Measurements from ENCODE around the gene EYS.

EYS gene

DNA sequence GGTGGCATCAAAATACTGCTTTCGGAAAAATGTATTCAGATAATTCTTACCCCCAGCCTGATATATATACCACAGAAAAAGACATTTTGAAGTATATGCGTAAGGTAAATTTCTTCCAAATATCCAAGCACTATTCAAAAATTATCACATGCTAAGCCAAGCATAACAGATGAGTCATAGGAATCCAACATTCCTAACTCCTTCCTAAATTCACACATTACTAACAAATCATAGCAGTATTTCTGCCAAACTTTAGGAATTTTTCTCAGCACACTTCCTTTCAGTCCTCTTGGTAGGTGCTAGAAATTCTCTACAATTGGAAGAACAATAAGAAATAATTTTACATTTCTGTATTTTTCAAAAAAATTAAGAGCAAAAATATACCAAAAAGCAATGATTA lies 417.5 kb downstream of the EYS start:
- Histone ChIP-seq H3F3A (ENCODE audit: insufficient read depth, low read length) (no peaks in the 10 kb centered on the region), H3K4me2 (ENCODE audit: low read depth, low read length) (no peak overlapping the region), H2AFZ (ENCODE audit: low read length) (no peak overlapping the region), H3K9me3 (replicated peaks; ENCODE audit: insufficient read depth, low read length) (no peaks in the 10 kb centered on the region), H3K4me1 (ENCODE audit: low read length) (no peaks in the 10 kb centered on the region), H3K27me3 (replicated peaks; ENCODE audit: insufficient read depth, low read length) (no peaks in the 10 kb centered on the region), H4K20me1 (ENCODE audit: insufficient read depth, low read length) (no peaks in the 10 kb centered on the region), H3K9me2 (replicated peaks; ENCODE audit: insufficient read depth, low read length) (no peaks in the 10 kb centered on the region), H3K4me3 (ENCODE audit: low read length) (no peak overlapping the region), H3K36me3 (replicated peaks; ENCODE audit: insufficient read depth, low read length) (no peaks in the 10 kb centered on the region), H3K79me2 (ENCODE audit: low read length) (no peaks in the 10 kb centered on the region), H3K27ac (ENCODE audit: low read length) (no peak overlapping the region), H3K9ac (ENCODE audit: low read length) (no peak overlapping the region)
- no peak for TF ChIP-seq EZH2phosphoT487 (IDR thresholded peaks at IDR 0.05; ENCODE audit: low read length)
- TF ChIP-seq EZH2 (optimal IDR thresholded peaks at IDR 0.05; ENCODE audit: low read depth, low read length): no peak
- no peak for TF ChIP-seq CTCF (IDR thresholded peaks at IDR 0.05; ENCODE audit: low read length)
- no peak for DNase-seq

GRCh38 chr6:65285275-65285674 lies 421.8 kb downstream of the EYS start:
- TF ChIP-seq EZH2phosphoT487 (IDR thresholded peaks at IDR 0.05; ENCODE audit: low read length) (no peak), EZH2 (optimal IDR thresholded peaks at IDR 0.05; ENCODE audit: low read depth, low read length) (no peak), CTCF (IDR thresholded peaks at IDR 0.05; ENCODE audit: low read length) (no peak)
- no peaks in the 10 kb centered on the region for H3K9me3 ChIP-seq (replicated peaks; ENCODE audit: insufficient read depth, low read length)
- no peaks in the 10 kb centered on the region for H3K36me3 ChIP-seq (replicated peaks; ENCODE audit: insufficient read depth, low read length)
- H3K4me1 ChIP-seq (ENCODE audit: low read length): no peaks in the 10 kb centered on the region
- no peaks in the 10 kb centered on the region for H3K9me2 ChIP-seq (replicated peaks; ENCODE audit: insufficient read depth, low read length)
- H3K4me2 ChIP-seq (ENCODE audit: low read depth, low read length): no peak overlapping the region
- H3K27ac ChIP-seq (ENCODE audit: low read length): no peak overlapping the region
- H4K20me1 ChIP-seq (ENCODE audit: insufficient read depth, low read length): no peaks in the 10 kb centered on the region
- H3K4me3 ChIP-seq (ENCODE audit: low read length): no peak overlapping the region
- no peak for DNase-seq
- H3K79me2 ChIP-seq (ENCODE audit: low read length): no peaks in the 10 kb centered on the region
- H2AFZ ChIP-seq (ENCODE audit: low read length): no peak overlapping the region
- no peaks in the 10 kb centered on the region for H3F3A ChIP-seq (ENCODE audit: insufficient read depth, low read length)
- H3K9ac ChIP-seq (ENCODE audit: low read length): no peak overlapping the region
- no peaks in the 10 kb centered on the region for H3K27me3 ChIP-seq (replicated peaks; ENCODE audit: insufficient read depth, low read length)

GRCh38 chr6:65280060-65280459 lies 427.0 kb downstream of the EYS start:
- no peaks in the 10 kb centered on the region for H3K9me2 ChIP-seq (replicated peaks; ENCODE audit: insufficient read depth, low read length)
- H3F3A ChIP-seq (ENCODE audit: insufficient read depth, low read length): no peaks in the 10 kb centered on the region

More at GRCh38 chr6:65280060-65280459, 427.0 kb downstream of the EYS start:
- no peak for TF ChIP-seq EZH2phosphoT487 (IDR thresholded peaks at IDR 0.05; ENCODE audit: low read length)
- TF ChIP-seq EZH2 (optimal IDR thresholded peaks at IDR 0.05; ENCODE audit: low read depth, low read length): no peak
- no peak for TF ChIP-seq CTCF (IDR thresholded peaks at IDR 0.05; ENCODE audit: low read length)
- DNase-seq: no peak
- no peaks in the 10 kb centered on the region for H3K9me3 ChIP-seq (replicated peaks; ENCODE audit: insufficient read depth, low read length)
- no peak overlapping the region for H3K4me2 ChIP-seq (ENCODE audit: low read depth, low read length)
- H4K20me1 ChIP-seq (ENCODE audit: insufficient read depth, low read length): no peaks in the 10 kb centered on the region
- no peak overlapping the region for H3K4me3 ChIP-seq (ENCODE audit: low read length)
- no peaks in the 10 kb centered on the region for H3K27me3 ChIP-seq (replicated peaks; ENCODE audit: insufficient read depth, low read length)
- no peaks in the 10 kb centered on the region for H3K36me3 ChIP-seq (replicated peaks; ENCODE audit: insufficient read depth, low read length)
- no peaks in the 10 kb centered on the region for H3K4me1 ChIP-seq (ENCODE audit: low read length)
- H2AFZ ChIP-seq (ENCODE audit: low read length): no peak overlapping the region
- H3K79me2 ChIP-seq (ENCODE audit: low read length): no peaks in the 10 kb centered on the region
- no peak overlapping the region for H3K27ac ChIP-seq (ENCODE audit: low read length)
- no peak overlapping the region for H3K9ac ChIP-seq (ENCODE audit: low read length)

All from MM.1S (cell line).